GM18502 (cell line): Measurements from ENCODE around the gene EDIL3.

Experiments used
- ATAC-seq: cut with Tn5 transposase; IDR thresholded peaks from one replicate; pipeline ENCODE4 v1.9.1; 2021; ENCODE audit warnings: mild to moderate bottlenecking; ENCODE audit not compliant: unreplicated experiment, poor library complexity

Gene EDIL3

DNA sequence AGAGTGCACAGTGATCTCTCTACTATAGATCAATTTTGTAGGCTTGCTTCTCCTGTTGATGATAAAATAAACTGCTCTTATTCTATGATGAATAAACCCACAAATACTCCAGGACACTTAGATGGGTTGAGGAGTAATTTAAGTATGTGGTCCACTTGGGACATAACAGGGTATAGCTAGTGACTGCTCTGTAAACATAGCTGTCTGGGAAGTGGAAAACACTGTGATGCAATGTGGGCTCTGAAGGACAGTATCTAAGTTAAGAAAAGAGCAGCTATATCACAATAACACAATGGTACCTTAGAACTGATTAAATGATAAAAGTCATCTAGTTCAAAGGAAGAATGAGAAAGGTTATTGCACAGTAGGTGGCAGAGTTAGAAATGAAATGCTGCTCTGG is 369.7 kb downstream of the EDIL3 start:
- no peak for ATAC-seq

DNA sequence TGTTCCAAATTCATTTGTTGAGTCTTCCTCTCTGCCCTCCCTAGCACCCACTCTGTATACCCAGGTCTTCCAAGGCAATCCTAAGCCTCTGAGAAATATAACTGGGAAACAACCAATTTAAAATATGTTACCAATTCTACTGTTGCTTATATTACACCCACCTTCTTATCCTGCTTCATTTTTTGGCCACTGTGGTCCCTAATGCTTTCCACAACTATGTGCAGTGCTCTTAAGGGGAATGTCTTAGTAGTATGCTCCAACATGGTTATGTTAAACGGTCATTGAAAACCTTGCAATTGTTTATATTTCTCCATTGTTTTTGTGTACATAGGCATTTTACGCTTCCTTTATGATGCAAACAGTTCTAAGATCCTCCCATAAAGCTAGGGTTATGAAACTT is 390.9 kb downstream of the EDIL3 start:
- no peak for ATAC-seq

DNA sequence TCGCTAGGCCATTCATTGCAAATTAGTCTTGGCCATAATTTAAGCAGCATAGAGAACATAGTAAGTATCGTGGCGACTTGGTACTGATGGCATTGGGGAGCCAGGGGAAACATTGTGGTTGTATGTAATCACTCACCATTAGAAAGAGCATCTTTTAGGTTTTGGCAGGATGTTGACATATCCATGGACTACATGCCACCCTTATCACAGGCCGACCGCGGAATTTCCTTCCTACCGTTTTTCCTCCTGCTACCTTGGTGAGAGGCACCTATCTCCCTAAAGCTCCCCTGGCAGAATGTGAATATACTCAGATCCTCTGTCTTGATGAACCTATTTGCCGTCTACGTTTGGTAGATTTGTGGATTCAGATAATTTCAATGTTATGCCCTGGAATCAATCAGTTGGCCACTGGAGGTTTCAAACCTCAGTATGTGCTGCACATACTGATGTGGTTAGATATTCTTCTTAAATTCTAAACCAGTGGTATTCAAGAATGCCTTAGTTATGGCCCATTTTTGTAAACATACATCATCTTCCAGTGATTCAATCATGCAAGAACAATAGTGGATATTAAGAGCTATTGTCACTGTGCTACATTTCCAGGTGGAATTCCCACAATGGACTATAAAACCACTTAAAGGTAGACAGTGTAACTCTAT is 393.0 kb downstream of the EDIL3 start:
- ATAC-seq, result no peak

DNA sequence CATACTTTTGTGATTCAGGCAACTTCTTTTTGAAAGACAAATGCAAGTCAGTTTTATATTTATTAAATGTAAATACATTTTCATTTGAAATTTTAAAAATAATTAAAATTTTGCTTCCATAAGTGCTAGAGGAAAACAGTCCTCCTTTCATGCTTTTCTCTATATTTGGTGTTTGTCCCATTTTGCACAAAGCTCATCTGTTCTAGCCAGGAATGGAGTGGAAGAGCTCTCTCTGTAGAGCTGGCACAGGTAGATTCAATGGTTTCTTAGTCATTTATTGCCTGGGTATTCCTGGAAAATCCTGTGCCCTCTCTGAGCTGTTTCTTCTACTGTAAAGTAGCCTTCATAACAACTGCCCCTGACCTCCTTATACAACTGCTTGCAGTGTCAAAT is 396.4 kb downstream of the EDIL3 start:
- ATAC-seq, result no peak

DNA sequence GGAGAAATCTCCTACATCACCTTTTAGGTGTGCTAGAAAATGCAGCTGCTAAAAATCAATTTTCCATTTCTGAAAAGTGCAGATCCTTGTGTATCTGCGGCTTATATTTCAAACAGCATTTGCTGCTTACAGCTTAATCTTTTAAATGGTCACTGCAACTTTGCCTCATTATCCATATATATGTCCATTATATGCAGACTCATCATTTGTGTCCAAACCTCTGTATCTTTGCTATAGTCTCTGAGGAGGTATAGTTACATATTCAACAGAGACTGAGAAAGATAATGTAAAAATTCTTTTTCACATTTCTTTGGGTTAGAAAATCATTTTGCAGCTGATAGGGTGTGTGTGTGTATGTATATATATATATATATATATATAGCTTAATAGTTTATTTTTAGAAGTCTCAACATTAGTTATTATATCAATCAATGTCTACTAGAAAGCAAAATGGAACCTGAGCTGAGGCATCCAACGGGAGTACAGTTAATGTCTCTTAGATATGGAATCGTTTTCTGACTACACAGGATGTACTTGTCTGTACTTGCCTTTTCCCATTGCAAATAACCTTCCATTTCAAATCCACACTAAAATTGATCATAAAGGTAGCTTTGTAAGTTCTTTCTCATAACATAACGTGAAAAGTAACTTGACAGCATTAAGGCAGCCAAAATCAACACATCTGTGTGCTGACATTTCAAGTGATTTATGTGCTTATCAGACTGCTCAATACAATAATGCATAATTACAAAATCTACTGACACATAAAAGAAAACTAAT is 397.0 kb downstream of the EDIL3 start:
- no peak for ATAC-seq

DNA sequence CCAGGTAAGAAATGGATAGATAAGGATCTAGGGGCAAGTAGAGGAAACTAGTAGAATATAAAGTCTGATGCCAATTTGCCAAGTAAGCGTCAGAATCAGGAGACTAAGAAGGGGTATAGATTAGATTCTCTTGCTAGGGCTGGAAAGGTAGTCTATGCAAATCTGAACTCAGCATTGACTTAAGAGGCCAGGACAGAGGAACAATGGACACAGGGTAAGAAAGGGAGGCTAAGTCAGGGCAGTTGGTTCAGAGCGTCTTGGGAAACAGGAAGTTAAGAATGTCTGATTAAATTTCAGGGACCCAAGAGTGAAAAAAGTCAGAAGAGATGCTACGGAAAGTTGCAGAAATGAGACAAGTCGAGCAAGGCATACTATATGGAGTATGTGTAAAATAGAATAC is 400.8 kb downstream of the EDIL3 start:
- ATAC-seq, result no peak

DNA sequence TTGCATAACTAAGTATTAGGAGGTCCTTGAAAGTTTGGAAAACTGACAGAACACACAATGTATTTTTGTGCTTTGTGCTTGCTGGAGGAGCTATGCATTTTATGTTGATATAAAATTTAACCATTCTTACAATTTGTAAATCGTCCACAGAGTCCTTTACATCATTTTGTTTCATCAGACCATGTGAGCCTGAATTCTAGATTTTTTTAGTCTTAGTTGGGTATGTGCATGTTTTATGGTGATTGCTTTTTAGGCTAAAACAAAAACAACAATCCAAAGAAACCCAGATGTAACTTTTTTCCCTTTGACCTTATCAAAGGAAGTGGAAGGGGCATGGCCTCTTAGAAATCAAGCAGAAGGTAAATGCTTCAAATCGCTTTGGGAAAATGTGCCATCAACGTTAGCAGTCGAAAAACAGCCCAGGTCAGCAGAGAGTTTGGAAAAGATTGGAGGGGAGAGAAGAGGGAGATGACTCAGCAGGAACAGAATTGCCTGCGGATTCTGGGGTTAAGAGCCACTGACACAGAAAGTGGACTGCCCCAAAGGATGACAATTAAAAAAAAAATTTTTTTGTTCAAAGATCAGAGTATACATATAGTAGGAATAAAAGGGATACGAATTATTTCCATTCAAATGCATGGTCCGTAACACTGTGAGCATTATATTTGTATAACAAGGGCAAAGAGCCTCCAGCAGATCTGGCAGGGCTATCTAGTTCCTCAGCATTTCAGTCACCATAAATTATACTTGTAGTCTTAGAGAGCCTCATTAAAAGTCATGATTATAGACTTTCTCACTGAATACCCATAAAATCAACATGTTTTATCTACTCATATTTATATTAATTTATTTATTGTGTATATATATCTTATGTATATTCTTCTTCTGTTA is 410.5 kb downstream of the EDIL3 start:
- ATAC-seq, result no peak

DNA sequence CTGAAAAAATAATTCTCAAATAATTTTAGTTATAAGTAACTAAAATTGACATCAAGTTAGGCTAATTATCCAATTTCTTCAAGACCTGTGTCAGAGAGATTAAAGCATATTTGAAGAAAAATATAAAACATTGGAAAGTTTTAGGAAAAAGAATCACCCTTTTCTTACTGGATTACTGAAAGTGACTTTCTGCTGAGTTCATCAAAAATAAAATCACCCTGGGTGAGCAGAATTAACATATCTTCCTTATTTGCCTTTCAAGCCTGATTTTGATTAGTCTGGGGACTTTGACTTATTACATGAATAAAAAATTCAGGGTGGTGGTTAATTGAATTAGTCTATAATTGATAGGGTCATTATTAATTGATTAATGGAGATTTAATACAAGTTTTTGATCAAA is 411.8 kb downstream of the EDIL3 start:
- ATAC-seq, result no peak

DNA sequence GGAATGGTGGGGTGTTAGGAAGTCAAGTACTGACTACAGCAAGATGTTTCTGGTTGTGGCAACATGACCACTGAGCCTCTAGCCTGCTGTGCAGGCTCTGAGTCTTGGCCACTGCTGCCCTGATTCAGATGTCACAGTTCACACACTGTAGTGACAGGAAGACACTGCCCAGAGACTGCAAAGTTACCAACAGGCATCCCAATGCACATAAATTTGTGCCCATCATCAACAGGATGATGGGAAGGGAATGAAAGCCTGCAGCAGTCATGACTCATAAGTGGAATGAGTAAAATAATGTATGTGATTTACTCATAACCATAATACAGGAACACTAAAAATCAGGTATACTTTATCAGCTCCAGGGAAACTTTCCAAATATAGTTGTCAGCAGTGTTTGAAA is 412.4 kb downstream of the EDIL3 start:
- ATAC-seq, result no peak

DNA sequence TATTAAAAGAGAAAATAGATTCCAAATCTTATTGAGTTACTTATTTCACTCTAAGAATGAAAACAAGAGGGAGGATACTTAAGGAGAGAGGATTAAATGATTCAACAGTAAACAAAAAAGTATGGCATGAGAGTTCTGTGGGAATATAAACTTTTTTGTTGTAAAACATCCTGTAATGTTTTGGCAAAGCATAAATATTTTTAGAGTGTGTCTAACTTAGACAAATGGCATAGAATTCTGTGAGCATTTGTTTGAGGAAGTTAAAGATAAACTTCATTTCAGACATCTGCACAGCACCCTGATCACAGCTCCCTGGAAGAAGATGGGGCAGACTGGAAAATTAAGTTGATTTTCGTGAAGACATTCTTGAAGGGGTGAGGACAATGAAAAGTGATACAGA is 417.3 kb downstream of the EDIL3 start:
- no peak for ATAC-seq

DNA sequence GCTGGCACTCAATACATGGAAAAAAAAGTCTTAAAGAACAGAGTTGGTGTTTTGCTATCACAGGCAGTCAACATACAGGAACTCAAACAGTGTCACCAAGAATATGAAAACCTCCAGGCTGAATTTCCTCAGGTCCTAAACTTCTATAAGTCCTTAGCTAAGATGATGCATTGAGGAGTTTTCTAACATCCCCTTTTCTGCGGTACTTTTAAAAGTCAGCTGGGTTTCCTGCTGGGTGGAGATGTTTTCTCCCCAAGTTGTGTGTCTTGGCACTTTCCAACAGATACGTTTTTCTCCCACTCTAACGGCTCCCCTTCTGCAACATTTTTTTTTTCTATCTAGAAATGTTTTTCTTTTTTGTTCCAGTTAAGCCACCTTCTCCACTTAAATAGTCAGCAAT is 419.2 kb downstream of the EDIL3 start:
- no peak for ATAC-seq

DNA sequence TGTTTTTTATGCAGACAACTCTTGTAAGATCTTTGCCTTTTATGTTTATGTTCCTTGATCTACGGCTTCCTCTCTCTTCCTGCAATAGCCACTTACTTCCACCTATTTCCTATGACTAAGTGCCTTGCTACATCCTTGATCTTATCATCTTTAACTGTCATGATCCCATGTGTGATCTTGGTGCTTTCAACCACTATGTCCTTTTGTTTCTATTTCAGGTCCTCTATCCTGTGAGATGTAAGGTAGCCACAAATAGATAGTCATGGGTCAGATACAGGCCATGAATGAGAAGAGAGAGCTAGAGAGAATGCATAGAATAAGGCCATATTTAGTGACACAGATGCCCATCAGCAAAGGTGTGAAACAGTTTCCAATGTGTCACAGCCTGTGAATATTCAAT is 420.4 kb downstream of the EDIL3 start:
- no peak for ATAC-seq

DNA sequence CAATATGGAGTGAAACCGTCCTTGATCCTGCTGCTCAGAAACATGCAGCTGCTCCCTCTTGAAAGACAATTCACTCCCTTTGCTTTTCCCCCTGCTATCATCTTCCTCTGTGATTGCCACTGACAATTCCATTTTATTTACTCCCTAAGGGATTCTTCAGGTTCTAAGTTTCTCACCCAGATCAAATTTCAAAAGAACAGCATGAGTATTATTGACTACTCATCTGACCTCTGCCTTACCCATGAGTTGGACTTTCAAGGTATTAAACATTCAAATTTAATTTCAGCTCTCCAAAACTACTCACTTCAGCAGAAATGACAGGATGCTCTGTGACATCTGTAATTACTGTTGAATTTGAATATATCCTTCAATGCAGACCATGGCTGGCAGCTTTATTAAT is 427.5 kb downstream of the EDIL3 start:
- no peak for ATAC-seq

DNA sequence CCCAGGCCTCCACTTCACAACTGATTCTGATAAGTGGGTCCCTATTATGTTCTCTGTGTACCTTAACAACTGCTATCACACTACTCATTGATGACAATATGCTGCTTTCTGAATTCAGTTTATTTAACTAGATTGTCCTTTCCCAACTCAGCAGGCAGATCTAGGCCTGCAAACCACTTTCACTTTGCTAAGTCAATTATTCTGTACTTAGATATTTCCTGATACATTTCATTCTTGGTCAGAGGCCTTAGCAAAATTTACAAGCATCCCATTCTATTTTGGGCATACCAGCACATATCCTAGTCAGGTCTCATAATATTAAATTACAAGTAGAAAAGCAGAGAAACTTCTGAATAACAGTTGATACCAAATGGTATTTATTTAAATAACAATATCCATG is 428.3 kb downstream of the EDIL3 start:
- no peak for ATAC-seq

DNA sequence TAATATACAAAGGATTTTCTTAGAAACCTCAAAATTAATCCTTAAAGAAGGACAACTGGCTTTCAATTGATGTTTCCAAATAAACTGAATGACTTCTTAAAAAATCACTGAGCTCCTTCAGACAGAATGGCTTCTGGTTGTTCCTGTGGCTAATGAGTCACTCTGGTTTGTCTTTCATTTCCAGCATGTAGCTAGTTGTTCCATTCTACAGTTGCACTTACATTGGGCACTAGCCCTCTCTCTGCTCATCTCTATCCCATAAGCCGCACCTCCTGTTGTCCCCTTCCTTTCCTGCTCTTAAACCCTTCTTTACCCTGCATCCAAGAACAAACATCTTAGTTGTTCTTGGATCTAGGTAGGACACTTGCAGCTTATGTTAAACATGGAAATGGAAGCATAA is 428.8 kb downstream of the EDIL3 start:
- no peak for ATAC-seq

DNA sequence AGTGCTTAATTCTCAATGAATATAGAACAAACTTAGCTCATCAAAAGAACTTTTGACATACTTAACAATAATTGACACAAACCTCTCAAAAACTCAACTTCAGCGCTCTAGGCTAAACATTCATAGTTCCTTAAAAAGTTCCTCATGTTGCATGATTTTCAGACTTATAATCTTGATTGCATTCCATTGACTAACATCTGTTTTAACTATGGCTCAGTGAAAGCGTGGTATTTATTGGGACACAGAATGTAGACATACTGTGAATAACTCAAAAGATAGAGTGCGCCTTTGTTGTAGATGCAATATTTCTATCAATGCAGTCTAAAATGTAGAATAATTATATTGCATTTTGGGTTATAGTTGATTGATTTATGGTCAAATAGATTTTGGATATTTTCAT is 436.9 kb downstream of the EDIL3 start:
- no peak for ATAC-seq

DNA sequence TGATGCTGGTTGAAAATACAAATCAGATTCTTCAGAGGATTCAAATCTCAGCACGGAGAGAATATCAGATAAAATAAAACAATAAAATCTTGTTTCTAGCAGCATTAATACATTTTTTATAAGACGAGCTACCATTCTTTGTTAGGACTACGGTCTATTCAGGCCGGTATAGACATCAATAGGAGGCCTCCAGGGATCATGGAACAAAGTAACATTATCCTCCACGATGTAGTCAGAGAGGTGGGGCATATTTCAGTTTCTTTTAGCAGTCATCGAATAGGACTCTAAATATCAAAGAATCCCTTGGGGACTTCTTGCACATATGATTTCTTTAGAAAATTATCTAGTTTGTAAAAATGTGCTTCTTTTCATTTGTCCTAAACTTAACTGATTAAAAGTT is 438.2 kb downstream of the EDIL3 start:
- ATAC-seq, result no peak

DNA sequence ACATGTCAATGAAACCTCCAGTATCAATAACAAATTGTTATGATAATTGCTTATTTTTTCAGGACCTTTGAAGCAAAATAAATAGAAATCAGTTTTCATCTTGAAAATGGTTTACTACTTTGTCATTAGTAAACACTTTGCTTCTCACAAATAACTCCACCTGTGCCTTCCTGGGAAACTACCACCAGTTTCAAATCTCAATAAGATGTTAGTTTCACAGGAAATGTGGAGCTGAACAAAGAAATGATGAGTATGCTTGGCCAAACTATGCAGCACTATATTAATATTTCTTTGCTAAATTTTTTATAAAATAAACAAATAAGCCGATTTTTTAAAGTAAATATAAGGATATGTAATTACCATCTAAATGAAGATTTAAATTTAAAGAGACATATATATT is 442.5 kb downstream of the EDIL3 start:
- ATAC-seq, result no peak

DNA sequence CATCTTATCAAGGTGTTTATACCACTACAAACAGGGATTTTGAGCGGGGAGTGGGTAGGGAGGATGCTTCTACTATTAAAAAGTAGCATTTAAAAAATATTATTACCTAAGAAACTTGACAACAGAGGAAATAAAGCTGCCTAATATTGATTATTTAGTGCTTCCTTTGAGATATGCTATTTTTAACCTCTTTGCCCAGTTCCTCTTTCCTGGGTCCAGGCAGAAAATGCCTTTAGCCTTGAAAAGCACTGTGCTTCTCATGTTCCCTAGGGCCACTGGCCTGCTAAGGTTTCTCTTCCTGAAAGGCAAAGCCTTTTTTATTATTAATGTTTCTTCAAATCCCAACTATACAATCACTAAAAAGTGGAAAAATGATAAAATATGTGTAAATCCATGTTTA is 446.8 kb downstream of the EDIL3 start:
- ATAC-seq, result no peak

DNA sequence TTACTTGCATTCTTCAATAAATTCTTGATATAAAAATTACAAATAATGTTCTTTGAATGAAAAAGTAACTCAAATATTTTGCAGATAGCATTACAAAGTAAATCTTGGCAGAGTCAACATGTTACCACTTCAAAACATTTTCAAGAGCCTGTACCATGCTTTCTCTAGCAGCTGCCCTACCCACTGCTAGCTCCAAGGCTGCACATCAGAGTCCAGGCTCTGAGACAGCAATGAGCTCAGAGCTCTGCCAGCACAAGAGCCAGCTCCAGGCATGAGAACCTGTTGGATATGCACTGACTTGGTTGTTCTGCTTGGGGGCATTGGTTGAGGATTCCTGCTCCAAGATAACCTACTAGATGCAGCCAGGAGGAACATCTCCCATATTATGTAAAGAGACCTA is 452.7 kb downstream of the EDIL3 start:
- ATAC-seq, result no peak

DNA sequence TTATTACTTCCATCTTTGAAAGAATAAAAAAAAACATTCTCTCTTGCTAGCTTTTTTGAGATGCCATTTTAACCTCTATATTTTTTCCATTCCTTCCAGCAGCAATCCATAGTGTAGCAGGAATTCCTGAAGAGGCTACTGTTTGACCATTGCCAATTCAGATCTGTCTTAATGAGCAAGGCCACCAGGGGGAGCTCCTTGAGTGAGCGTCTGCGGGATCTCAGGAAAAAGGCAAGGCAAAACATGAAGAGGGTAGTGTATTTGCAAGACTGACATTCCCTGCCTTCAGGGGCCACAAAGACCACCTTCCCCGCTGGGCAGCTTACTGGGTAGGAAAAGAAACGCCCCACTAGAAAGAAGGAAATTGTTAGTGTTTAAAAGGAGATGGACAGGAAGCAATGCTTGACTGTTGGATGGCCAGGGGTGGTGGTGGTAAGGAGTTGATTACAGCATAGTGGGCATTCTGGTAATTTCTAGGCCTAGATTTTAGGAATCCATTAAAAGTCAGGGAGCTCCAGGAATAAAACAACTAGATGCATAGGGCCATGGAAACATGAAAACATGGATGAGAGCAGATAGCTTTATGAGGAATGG is 457.4 kb downstream of the EDIL3 start:
- peak; percentile 76 for ATAC-seq
